ENCODE measurements around the gene ST6GALNAC6.

Gene ST6GALNAC6

DNA sequence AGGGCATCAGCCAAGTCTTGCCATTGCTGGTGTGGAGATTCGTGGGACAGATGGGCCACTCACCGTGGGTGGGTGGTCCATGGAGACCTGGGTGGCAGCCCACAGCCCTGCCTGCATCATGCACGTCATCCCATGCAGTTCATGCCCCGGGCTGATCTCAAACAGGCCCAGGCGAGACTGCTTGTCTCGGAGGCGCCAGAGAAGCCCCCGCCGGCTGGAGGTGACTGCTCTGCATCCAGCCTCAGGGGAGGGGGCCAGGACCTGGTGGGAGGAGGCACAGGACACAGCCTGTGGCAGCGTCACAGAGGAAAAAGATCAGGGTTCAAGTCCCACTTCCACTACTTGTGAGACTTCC is 30.2 kb upstream of the ST6GALNAC6 start:
- no peak for DNase-seq (ENCODE audit: low read depth in 1 of 2, low spot score in 1 of 2)
- TF ChIP-seq JUND (IDR thresholded peaks at IDR 0.05; ENCODE audit: low read depth), result no peak
- in situ Hi-C loops (cut with HindIII; ENCODE audit: low pct_unique_long_range_greater_than_20kb, low sequenced_read_pairs), result no loop called here

DNA sequence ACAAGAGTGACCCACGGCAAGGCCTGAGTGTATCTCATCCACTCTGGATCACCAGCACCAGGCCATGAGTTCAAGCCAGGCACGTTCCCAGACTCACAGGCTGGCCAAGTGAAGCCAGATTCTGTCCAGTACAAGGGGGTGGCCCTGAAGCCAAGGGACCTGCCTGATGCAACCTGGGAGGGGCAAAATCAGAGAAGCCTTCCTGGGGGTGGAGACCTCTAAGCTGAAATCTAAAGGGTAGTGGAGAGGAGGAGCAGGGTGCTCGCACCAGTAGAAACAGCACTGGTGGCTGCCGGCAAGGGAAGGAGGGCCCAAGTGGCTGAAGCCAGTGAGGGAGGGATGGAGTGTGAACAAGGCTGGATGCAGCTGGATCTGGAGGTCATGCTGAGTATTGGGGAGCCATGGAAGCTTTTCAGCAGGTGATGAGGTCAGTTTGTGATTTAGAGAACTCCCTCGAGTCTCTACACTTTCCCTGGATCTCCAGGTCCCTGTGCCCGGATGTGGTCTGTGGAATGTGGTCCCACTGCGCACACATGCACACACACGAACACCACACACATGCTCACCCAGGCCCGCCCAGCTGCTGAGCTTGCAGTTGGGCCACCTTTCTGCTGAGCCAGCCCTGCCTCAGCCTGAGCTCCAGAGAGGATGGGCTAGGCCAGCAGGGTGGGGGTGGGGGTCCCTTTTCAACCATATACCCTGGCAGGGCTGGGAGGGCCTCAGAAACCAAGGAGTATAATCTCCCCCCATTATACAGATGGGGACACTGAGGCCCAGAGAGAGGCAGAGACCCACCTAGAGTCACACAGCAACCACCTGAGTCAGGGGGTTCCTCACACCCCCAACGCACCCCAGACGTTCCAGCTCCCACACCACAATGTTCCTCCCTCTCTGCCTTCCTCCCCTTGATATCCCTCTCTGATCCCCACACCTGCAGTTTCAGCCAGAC is 29.5 kb upstream of the ST6GALNAC6 start:
- TF ChIP-seq JUND (IDR thresholded peaks at IDR 0.05; ENCODE audit: low read depth), result no peak
- in situ Hi-C loops (cut with HindIII; ENCODE audit: low pct_unique_long_range_greater_than_20kb, low sequenced_read_pairs), result no loop called here

DNA sequence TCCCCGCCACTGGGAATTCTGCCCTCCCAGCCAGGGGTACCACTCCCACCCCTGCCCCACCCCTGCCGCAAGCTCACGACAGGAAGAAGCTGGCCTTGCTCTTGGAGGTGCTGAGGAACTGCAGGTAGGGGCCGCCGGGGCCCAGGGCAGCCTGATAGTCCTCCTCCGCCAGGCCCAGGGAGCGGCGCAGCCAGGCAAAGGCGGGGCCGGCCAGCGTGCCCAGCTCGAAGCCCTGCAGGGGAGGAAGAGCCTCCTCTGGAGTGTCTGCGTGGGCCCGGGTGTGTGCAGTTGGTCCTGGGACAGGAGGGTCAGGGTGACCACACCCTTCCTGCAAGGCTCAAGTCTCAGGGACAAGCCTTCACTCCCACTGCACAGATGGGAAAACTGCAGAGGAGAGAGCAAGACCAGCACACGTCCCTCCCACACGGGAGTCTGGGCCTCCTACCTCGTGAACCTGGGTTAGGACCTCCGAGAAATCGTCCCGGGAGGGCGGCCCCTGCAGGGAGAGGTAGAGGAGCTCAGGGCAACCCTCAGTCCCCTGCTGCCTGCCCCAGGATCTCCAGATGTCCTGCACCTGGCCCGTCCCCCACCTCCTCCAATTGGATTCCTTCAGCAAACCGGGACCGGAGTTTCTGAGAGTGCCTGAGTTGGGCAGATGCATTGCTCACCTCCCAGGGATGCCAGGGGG is 28.7 kb upstream of the ST6GALNAC6 start:
- no peak for TF ChIP-seq JUND (IDR thresholded peaks at IDR 0.05; ENCODE audit: low read depth)
- no peak for DNase-seq (ENCODE audit: low read depth in 1 of 2, low spot score in 1 of 2)
- in situ Hi-C loops (cut with HindIII; ENCODE audit: low pct_unique_long_range_greater_than_20kb, low sequenced_read_pairs), result no loop called here

More for the DNA sequence above, 29.5 kb upstream of the ST6GALNAC6 start:
- no peak for DNase-seq (ENCODE audit: low read depth in 1 of 2, low spot score in 1 of 2)

- no peak for TF ChIP-seq JUND (IDR thresholded peaks at IDR 0.05; ENCODE audit: low read depth)
- in situ Hi-C loops (cut with HindIII; ENCODE audit: low pct_unique_long_range_greater_than_20kb, low sequenced_read_pairs), result no loop called here
- peak in 1 of 2 experiments; percentile 73 for DNase-seq (ENCODE audit: low read depth in 1 of 2, low spot score in 1 of 2)
These were observed 28.0 kb upstream of the ST6GALNAC6 start for GRCh38 chr9:127927201-127927987.

GRCh38 chr9:127926906-127927200 is 27.4 kb upstream of the ST6GALNAC6 start:
- in situ Hi-C loops (cut with HindIII; ENCODE audit: low pct_unique_long_range_greater_than_20kb, low sequenced_read_pairs), result no loop called here
- no peak for DNase-seq (ENCODE audit: low read depth in 1 of 2, low spot score in 1 of 2)
- no peak for TF ChIP-seq JUND (IDR thresholded peaks at IDR 0.05; ENCODE audit: low read depth)

DNA sequence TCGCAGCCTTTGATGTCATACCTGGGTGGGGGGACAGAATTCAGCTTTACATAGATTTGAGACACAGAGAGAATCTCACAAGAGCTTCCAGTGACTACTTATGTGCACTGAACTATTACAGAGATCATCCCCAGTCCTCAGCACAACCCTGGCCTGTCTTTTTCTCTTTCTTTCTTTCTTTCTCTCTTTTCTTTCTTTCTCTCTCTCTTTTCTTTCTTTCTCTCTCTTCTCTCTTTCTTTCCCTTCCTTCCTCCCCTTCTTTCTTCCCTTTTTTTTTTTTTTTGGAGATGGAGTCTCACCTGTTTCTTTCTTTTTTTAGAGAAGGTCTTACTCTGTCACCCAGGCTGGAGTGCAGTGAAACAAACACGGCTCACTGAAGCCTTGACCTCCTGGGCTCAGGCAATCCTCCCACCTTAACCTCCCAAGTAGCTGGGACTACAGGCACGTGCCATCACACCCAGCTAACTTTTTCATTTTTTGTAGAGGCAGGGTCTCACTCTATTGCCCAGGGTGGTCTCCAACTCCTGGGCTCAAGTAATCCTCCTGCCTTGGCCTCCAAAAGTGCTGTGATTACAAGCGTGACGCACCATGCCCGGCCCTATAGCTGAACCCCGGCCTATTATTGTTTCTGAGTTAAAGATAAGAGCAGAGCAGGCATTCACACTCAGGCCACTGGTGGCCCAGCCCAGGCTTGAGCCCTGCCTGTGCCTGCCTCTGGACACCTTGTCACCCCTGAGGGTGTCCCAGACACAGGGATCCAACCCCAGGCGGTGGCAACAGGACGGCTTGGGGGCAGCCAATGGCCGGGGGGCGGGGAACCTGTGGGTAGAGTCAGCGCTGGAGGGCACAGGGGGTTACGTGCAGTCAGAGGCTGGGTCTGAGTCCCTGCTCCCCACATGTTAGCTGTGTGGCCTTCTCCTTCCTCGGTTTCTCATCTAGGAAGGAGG is 26.8 kb upstream of the ST6GALNAC6 start:
- TF ChIP-seq JUND (IDR thresholded peaks at IDR 0.05; ENCODE audit: low read depth), result no peak
- no peak for DNase-seq (ENCODE audit: low read depth in 1 of 2, low spot score in 1 of 2)
- in situ Hi-C loops (cut with HindIII; ENCODE audit: low pct_unique_long_range_greater_than_20kb, low sequenced_read_pairs), result no loop called here

GRCh38 chr9:127924736-127925444 is 25.5 kb upstream of the ST6GALNAC6 start:
- in situ Hi-C loops (cut with HindIII; ENCODE audit: low pct_unique_long_range_greater_than_20kb, low sequenced_read_pairs), result no loop called here
- no peak for TF ChIP-seq JUND (IDR thresholded peaks at IDR 0.05; ENCODE audit: low read depth)
- no peak for DNase-seq (ENCODE audit: low read depth in 1 of 2, low spot score in 1 of 2)

- in situ Hi-C loops (cut with HindIII; ENCODE audit: low pct_unique_long_range_greater_than_20kb, low sequenced_read_pairs), result no loop called here
- no peak for DNase-seq (ENCODE audit: low read depth in 1 of 2, low spot score in 1 of 2)
- TF ChIP-seq JUND (IDR thresholded peaks at IDR 0.05; ENCODE audit: low read depth), result no peak
These were observed 24.4 kb upstream of the ST6GALNAC6 start for GRCh38 chr9:127923771-127924170.

- no peak for DNase-seq (ENCODE audit: low read depth in 1 of 2, low spot score in 1 of 2)
- no peak for TF ChIP-seq JUND (IDR thresholded peaks at IDR 0.05; ENCODE audit: low read depth)
- in situ Hi-C loops (cut with HindIII; ENCODE audit: low pct_unique_long_range_greater_than_20kb, low sequenced_read_pairs), result no loop called here
These were observed 23.6 kb upstream of the ST6GALNAC6 start for GRCh38 chr9:127923046-127923445.

GRCh38 chr9:127921557-127922120 is 22.2 kb upstream of the ST6GALNAC6 start:
- DNase-seq (ENCODE audit: low read depth in 1 of 2, low spot score in 1 of 2), result peak; percentile 69 to 97
- in situ Hi-C loops (cut with HindIII; ENCODE audit: low pct_unique_long_range_greater_than_20kb, low sequenced_read_pairs), result no loop called here
- no peak for TF ChIP-seq JUND (IDR thresholded peaks at IDR 0.05; ENCODE audit: low read depth)

DNA sequence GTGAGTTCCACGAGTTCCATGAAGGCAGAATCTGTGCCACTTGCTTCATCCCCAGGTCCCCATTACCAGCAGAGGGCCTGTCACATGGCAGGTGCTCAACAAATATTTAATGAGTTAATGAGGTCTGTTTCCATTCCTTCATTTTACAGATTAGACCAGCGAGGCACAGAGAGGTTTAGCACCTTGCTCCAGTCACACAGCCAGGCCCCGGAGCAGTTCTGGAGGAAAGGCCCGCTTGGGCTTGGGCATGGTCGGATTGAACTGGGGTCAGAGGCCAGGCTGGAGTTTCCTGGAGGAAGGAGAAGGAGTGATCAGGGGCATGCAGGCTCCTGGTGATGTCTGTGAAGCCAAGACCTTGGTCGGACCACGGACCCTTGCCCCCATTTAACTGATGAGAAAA is 21.4 kb upstream of the ST6GALNAC6 start:
- no peak for TF ChIP-seq JUND (IDR thresholded peaks at IDR 0.05; ENCODE audit: low read depth)
- in situ Hi-C loops (cut with HindIII; ENCODE audit: low pct_unique_long_range_greater_than_20kb, low sequenced_read_pairs), result no loop called here
- no peak for DNase-seq (ENCODE audit: low read depth in 1 of 2, low spot score in 1 of 2)
